ENCODE measurements around the gene SPATA20. TPM values are rescaled to one million over a fixed set of nuclear protein-coding genes. Genes with fewer than 3 reads are reported as not detected.

SPATA20 gene
- total RNA-seq, 4 donors from 2014 or later, result 22.3 to 67.9 (median 29.1) TPM

DNA sequence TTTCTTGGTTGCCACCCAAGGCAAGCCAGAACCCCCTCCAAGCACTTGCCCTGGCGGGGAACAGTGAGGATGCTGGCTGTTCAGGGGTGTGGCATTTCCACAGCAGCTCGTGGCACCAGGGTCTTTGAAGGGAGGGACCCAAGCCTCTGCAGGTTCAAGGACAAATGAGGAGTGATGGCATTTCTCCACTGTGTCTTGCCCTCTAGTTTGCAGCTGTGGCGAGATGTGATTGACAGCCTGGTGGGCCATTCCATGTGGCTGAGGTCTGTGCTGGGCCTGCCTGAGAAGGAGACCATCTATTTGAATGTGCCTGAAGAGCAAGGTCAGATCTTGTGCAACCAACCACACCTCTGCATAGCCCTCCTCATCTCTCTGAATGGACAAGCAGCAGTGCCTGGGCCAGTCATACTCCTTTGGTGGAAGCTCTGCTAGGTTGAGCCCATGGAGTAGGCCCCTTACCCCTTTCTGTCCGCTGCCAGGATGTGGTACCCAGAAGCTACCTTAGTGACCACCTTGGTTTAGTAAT, 19.0 kb upstream of the SPATA20 start:
- peaks cover 0 to 8% of the 10 kb centered on the region in 2 donors for H3K4me1 ChIP-seq
- no peaks in the 10 kb centered on the region for H3K9me3 ChIP-seq
- H3K36me3 ChIP-seq, result no peaks in the 10 kb centered on the region
- DNase-seq, result no peak
- TF ChIP-seq, protein P1, sequence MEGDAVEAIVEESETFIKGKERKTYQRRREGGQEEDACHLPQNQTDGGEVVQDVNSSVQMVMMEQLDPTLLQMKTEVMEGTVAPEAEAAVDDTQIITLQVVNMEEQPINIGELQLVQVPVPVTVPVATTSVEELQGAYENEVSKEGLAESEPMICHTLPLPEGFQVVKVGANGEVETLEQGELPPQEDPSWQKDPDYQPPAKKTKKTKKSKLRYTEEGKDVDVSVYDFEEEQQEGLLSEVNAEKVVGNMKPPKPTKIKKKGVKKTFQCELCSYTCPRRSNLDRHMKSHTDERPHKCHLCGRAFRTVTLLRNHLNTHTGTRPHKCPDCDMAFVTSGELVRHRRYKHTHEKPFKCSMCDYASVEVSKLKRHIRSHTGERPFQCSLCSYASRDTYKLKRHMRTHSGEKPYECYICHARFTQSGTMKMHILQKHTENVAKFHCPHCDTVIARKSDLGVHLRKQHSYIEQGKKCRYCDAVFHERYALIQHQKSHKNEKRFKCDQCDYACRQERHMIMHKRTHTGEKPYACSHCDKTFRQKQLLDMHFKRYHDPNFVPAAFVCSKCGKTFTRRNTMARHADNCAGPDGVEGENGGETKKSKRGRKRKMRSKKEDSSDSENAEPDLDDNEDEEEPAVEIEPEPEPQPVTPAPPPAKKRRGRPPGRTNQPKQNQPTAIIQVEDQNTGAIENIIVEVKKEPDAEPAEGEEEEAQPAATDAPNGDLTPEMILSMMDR (IDR thresholded peaks at IDR 0.05 in 4 of 5, conservative IDR thresholded peaks at IDR 0.05 in 1 of 5), result no peak
- no peak for TF ChIP-seq POLR2A (IDR thresholded peaks at IDR 0.05)
- no peak overlapping the region for H3K27ac ChIP-seq
- intact Hi-C loops (cut with DNase I; ENCODE audit: low total_unique reads) (no loop called here), in situ Hi-C loops (cut with MboI; ENCODE audit: low sequenced_read_pairs in 4 of 4) (loop anchor here in 2 of 4 donors (25.0 kb wide), 2 partner anchors 109 to 309 kb away; partner anchors contain the start of genes ABCC3 (in 1 of the 2) and WFIKKN2 (in 1 of the 2))
- H3K4me3 ChIP-seq, result no peak overlapping the region
- H3K27me3 ChIP-seq, result peaks cover 14 to 25% (median 19%) of the 10 kb centered on the region in 3 donors
- no peak for ATAC-seq

DNA sequence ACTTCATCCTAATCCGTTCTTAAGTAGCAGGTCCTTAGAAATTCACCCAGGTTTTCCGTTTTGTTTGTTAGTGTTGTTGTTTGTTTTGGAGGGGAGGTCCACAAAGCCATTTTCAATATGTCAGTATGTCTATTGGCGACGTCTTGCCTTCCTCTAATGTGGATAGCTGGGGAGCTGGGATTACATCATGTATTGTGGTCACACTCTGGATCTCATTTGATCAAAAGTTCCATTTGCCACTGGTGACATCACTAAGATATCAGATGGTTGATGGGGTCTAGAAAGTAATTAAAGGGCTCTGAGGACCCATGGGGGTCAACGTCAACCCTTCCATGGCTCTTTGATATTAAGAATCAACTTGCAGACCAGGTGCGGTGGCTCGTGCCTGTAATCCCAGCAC, 17.1 kb upstream of the SPATA20 start:
- Histone ChIP-seq H3K27me3 (peaks cover 14 to 25% (median 23%) of the 10 kb centered on the region in 3 donors), H3K36me3 (no peaks in the 10 kb centered on the region), H3K4me3 (no peak overlapping the region), H3K9me3 (no peaks in the 10 kb centered on the region), H3K27ac (no peak overlapping the region), H3K4me1 (peaks cover 8 to 20% of the 10 kb centered on the region in 2 donors)
- intact Hi-C loops (cut with DNase I; ENCODE audit: low total_unique reads) (no loop called here), in situ Hi-C loops (cut with MboI; ENCODE audit: low sequenced_read_pairs in 4 of 4) (loop anchor here in 2 of 4 donors (25.0 kb wide), 2 partner anchors 107 to 307 kb away; partner anchors contain the start of genes ABCC3 (in 1 of the 2) and WFIKKN2 (in 1 of the 2))
- ATAC-seq (no peak), DNase-seq (no peak)
- TF ChIP-seq POLR2A (IDR thresholded peaks at IDR 0.05), result no peak

DNA sequence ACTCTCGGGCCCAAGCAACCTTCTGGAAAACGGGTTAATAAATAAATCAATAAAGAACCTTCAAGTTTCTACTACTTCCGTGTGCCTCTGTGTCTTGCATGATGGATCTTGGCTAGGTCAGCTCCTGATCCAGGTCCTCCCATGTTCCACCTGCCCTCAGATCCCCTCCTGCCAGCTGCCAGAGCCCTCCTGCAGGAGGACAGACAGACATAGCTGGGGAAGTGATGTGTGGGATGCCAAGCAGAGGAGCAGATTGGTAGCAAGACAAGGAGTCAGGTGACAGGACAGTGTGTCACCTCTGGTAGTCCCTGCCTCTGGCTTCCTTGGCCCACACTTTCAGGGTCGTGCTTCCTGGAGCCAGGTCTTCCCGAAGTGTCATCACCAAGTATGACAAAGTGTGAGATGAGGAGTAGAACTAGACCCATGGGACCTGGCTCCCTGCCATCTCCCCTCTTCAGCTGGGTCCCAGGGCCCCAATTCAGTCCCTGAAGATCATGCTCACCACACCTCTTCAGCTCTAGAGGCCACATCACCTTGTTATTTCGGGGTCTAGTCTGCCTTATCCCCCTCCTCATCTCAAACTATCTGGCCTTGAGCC, 15.4 kb upstream of the SPATA20 start:
- ATAC-seq, result no peak
- Histone ChIP-seq H3K4me3 (no peak overlapping the region), H3K4me1 (peaks cover 8 to 20% of the 10 kb centered on the region in 2 donors), H3K27ac (no peak overlapping the region), H3K36me3 (no peaks in the 10 kb centered on the region), H3K9me3 (no peaks in the 10 kb centered on the region), H3K27me3 (peaks cover 14 to 25% (median 23%) of the 10 kb centered on the region in 3 donors)
- intact Hi-C loops (cut with DNase I; ENCODE audit: low total_unique reads) (no loop called here), in situ Hi-C loops (cut with MboI; ENCODE audit: low sequenced_read_pairs in 4 of 4) (loop anchor here in 2 of 4 donors (25.0 kb wide), 2 partner anchors 106 to 306 kb away; partner anchors contain the start of genes ABCC3 (in 1 of the 2) and WFIKKN2 (in 1 of the 2))
- DNase-seq, result no peak
- TF ChIP-seq POLR2A (IDR thresholded peaks at IDR 0.05), result no peak
- TF ChIP-seq, protein P1 (IDR thresholded peaks at IDR 0.05 in 4 of 5, conservative IDR thresholded peaks at IDR 0.05 in 1 of 5), result no peak

DNA sequence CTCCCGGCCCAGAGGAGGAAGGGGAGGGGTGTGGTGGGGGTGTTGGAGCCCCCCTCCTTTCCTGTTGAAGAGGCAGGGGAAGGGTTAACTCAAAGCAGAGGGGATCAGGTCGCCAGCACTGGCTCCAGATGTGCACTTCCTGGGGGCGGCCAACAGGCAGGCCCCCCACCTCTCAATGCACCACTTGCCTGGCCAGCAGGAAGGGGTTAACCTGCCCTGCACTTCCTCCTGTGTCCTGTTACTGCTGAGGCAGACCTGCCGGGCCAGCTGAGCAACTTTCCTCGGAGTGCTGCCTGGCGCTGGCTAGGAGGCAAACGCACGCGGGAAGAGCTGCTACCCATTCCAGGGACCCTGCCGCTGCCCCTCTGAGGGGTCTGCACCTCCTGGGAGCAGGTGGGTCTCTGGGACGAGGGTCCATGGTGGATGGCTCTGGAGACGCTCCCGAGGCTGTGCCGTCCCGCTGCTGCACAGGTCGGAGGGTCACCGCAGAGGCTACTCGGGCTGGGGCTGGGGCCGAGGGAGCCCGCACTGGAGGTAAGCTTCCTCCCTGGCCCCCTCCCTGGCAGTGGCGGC, 14.4 kb upstream of the SPATA20 start, which contains the start of gene EPN3:
TSS of gene EPN3 (plus strand) at position 284 of the 573 bp plus-strand sequence. CDS start 3,822 bp downstream, outside the sequence.
- DNase-seq (no peak), ATAC-seq (no peak)
- Histone ChIP-seq H3K4me1 (peaks cover 8 to 20% of the 10 kb centered on the region in 2 donors), H3K4me3 (no peak within 1 kb of the TSS), H3K9me3 (no peaks in the 10 kb centered on the region), H3K27ac (no peak within 1 kb of the TSS), H3K36me3 (no peaks in the 10 kb centered on the region), H3K27me3 (peaks cover 14 to 25% (median 23%) of the 10 kb centered on the region in 3 donors)
- TF ChIP-seq, protein P1 (IDR thresholded peaks at IDR 0.05 in 4 of 5, conservative IDR thresholded peaks at IDR 0.05 in 1 of 5), result no peak
- no peak for TF ChIP-seq POLR2A (IDR thresholded peaks at IDR 0.05)
- in situ Hi-C loops (cut with MboI; ENCODE audit: low sequenced_read_pairs in 4 of 4) (loop anchor here in 2 of 4 donors (25.0 kb wide), 2 partner anchors 105 to 305 kb away; partner anchors contain the start of genes ABCC3 (in 1 of the 2) and WFIKKN2 (in 1 of the 2)), intact Hi-C loops (cut with DNase I; ENCODE audit: low total_unique reads) (no loop called here)

DNA sequence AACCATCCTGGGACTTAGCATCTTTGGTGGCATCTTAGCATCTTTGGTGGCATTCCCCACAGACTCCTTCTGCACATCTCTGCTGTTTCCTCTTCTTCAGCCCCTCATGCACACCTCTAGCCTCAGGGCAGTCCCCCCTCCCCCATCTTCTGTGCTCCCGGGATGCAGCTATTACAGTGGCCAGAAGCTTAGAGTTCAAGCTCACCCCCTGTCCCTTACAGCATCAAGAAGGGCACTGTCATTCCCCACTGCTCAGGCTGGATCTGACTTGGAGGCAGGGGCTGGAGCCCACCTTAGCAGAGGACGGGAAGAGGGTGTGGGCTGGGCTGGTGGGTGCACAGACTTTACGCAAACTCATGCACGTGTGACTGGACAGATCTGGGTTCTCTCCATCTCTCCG, 13.8 kb upstream of the SPATA20 start:
- no peak for DNase-seq
- Histone ChIP-seq H3K4me3 (no peak overlapping the region), H3K36me3 (no peaks in the 10 kb centered on the region), H3K4me1 (peaks cover 8 to 20% of the 10 kb centered on the region in 2 donors), H3K27ac (no peak overlapping the region), H3K27me3 (peaks cover 14 to 25% (median 23%) of the 10 kb centered on the region in 3 donors), H3K9me3 (no peaks in the 10 kb centered on the region)
- in situ Hi-C loops (cut with MboI; ENCODE audit: low sequenced_read_pairs in 4 of 4), result loop anchor here in 2 of 4 donors (25.0 kb wide), 2 partner anchors 104 to 304 kb away; partner anchors contain the start of genes ABCC3 (in 1 of the 2) and WFIKKN2 (in 1 of the 2)
- no peak for TF ChIP-seq POLR2A (IDR thresholded peaks at IDR 0.05)
- TF ChIP-seq, protein P1 (IDR thresholded peaks at IDR 0.05 in 4 of 5, conservative IDR thresholded peaks at IDR 0.05 in 1 of 5), result no peak
- intact Hi-C loops (cut with DNase I; ENCODE audit: low total_unique reads), result no loop called here
- peak in 1 of 2 donors; percentile 15 for ATAC-seq
